Measurements from ENCODE around the gene PEX14.

The PEX14 gene

DNA sequence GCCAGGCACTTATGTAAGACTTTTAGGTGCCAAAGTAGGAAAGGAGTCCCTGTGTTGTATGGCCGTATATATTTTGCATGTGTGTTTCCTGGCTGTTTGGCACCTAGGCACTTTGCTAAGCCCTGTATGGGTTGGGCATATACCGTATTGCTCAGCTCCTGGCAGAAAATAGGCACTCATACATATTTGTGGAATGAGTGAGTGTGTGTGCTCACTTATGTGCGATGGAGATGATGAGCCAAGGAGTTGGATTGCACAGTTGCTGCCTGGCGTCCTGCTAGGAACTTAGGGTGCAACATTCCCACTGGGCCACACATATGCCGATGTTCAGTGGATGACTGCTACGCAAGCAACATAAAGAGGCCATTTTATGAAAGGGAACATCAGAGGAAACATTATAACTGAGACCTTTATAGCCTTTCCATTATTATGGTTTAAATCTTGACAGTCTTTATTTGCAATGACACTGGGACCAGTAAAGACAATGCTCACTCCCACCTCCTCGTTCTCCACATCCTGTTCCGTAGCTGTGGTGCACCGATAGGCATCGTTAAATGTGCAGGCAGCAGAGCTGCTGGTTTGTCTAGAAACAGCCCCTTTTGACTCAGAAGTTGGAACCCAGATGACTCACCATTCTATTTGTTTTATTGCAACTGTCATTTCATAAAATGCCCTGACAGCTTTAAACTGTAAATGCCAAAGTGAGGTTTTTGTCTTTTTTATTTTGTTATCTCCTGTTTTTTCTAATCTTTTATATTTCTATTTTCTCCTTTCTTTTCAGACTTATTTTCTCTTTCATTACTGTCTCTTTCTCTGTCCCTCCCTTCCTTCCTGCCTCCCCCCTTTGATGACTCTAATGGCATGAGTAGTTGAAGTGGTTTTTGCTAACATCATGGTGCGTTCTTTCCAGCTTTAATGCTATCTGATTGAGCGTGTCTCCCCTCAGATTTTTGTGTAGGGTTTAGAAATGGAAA, 36.1 kb downstream of the PEX14 start:
- Histone ChIP-seq H3K36me3 (ENCODE audit: insufficient read depth, low read length) (no peaks in the 10 kb centered on the region; the same call in 1 of the 2 replicates), H3K79me2 (ENCODE audit: insufficient read depth, low read length) (no peaks in the 10 kb centered on the region), H2AFZ (ENCODE audit: low read length) (no peak overlapping the region), H3K4me1 (ENCODE audit: insufficient read depth, low read length, severe bottlenecking) (peaks cover 12% of the 10 kb centered on the region), H3F3A (ENCODE audit: insufficient read depth, low read length) (no peaks in the 10 kb centered on the region), H3K9ac (ENCODE audit: low read length) (no peak overlapping the region), H3K27ac (ENCODE audit: low read depth, low read length, poor library complexity, severe bottlenecking) (no peak overlapping the region), H4K20me1 (ENCODE audit: insufficient read depth, low read length) (peaks cover 9% of the 10 kb centered on the region), H3K9me3 (ENCODE audit: low read length) (no peaks in the 10 kb centered on the region), H3K27me3 (ENCODE audit: insufficient read depth, low read length) (no peaks in the 10 kb centered on the region), H3K9me2 (ENCODE audit: low read depth, low read length) (no peaks in the 10 kb centered on the region), H3K4me2 (ENCODE audit: low read length) (no peak overlapping the region), H3K4me3 (ENCODE audit: low read depth, low read length, poor library complexity, severe bottlenecking) (no peak overlapping the region)
- TF ChIP-seq CTCF (IDR thresholded peaks at IDR 0.05; ENCODE audit: low read length) (no peak), EZH2 (IDR thresholded peaks at IDR 0.05; ENCODE audit: borderline replicate concordance, low read length) (no peak)

DNA sequence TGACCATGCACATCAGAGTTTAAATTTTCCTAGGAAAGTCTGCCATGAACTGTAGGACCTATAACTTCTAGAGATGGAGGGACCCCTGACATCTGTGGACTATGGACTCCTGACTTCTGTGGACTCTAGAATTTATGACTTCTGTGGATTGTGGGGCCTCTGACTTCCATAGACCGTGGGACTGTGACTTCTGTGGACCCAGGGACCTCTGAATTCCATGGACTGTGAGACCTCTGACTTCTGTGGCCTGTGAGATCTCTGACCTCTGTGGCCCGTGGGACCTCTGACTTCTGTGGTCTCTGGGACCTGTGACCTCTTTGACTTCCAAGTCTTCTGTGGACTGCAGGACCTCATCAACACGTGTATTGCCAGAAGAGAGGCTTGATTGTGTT, 36.7 kb downstream of the PEX14 start:
- H2AFZ ChIP-seq (ENCODE audit: low read length): no peak overlapping the region
- peaks cover 12% of the 10 kb centered on the region for H3K4me1 ChIP-seq (ENCODE audit: insufficient read depth, low read length, severe bottlenecking)
- no peak overlapping the region for H3K27ac ChIP-seq (ENCODE audit: low read depth, low read length, poor library complexity, severe bottlenecking)
- H3K27me3 ChIP-seq (ENCODE audit: insufficient read depth, low read length): no peaks in the 10 kb centered on the region
- no peak overlapping the region for H3K9ac ChIP-seq (ENCODE audit: low read length)
- H3K4me3 ChIP-seq (ENCODE audit: low read depth, low read length, poor library complexity, severe bottlenecking): no peak overlapping the region
- no peaks in the 10 kb centered on the region for H3F3A ChIP-seq (ENCODE audit: insufficient read depth, low read length)
- H3K36me3 ChIP-seq (ENCODE audit: insufficient read depth, low read length): no peaks in the 10 kb centered on the region; the same call in 1 of the 2 replicates
- H3K4me2 ChIP-seq (ENCODE audit: low read length): no peak overlapping the region
- no peaks in the 10 kb centered on the region for H3K9me2 ChIP-seq (ENCODE audit: low read depth, low read length)
- H3K9me3 ChIP-seq (ENCODE audit: low read length): no peaks in the 10 kb centered on the region
- no peaks in the 10 kb centered on the region for H3K79me2 ChIP-seq (ENCODE audit: insufficient read depth, low read length)
- TF ChIP-seq CTCF (IDR thresholded peaks at IDR 0.05; ENCODE audit: low read length) (no peak), EZH2 (IDR thresholded peaks at IDR 0.05; ENCODE audit: borderline replicate concordance, low read length) (no peak)
- H4K20me1 ChIP-seq (ENCODE audit: insufficient read depth, low read length): peaks cover 9% of the 10 kb centered on the region

GRCh38 chr1:10513199-10513598, 38.4 kb downstream of the PEX14 start:
- H3K79me2 ChIP-seq (ENCODE audit: insufficient read depth, low read length): no peaks in the 10 kb centered on the region
- H2AFZ ChIP-seq (ENCODE audit: low read length): no peak overlapping the region
- peaks cover 9% of the 10 kb centered on the region for H4K20me1 ChIP-seq (ENCODE audit: insufficient read depth, low read length)
- H3K4me1 ChIP-seq (ENCODE audit: insufficient read depth, low read length, severe bottlenecking): peaks cover 12% of the 10 kb centered on the region
- no peaks in the 10 kb centered on the region for H3F3A ChIP-seq (ENCODE audit: insufficient read depth, low read length)
- no peaks in the 10 kb centered on the region for H3K27me3 ChIP-seq (ENCODE audit: insufficient read depth, low read length)
- no peaks in the 10 kb centered on the region; the same call in 1 of the 2 replicates for H3K36me3 ChIP-seq (ENCODE audit: insufficient read depth, low read length)
- H3K4me2 ChIP-seq (ENCODE audit: low read length): no peak overlapping the region
- no peak overlapping the region for H3K9ac ChIP-seq (ENCODE audit: low read length)
- no peak for TF ChIP-seq EZH2 (IDR thresholded peaks at IDR 0.05; ENCODE audit: borderline replicate concordance, low read length)
- H3K4me3 ChIP-seq (ENCODE audit: low read depth, low read length, poor library complexity, severe bottlenecking): no peak overlapping the region
- no peaks in the 10 kb centered on the region for H3K9me3 ChIP-seq (ENCODE audit: low read length)
- no peaks in the 10 kb centered on the region for H3K9me2 ChIP-seq (ENCODE audit: low read depth, low read length)
- no peak overlapping the region for H3K27ac ChIP-seq (ENCODE audit: low read depth, low read length, poor library complexity, severe bottlenecking)
